Loucy (cell line): ENCODE measurements around the gene GASK1A.

Experiments
- CTCF ChIP-seq: fragments of 200-600 bp; sonication (generic); conservative IDR thresholded peaks from 2 replicates; pipeline ENCODE4 v1.5.1; 2014; ENCODE audit warnings: mild to moderate bottlenecking, antibody characterized with exemption, low read length
- EZH2phosphoT487 ChIP-seq: fragments of 200-600 bp; IDR thresholded peaks from 2 replicates; pipeline ENCODE4 v1.6.1; 2018; ENCODE audit warnings: antibody characterized with exemption, mild to moderate bottlenecking, moderate library complexity, borderline replicate concordance

GRCh38 chr3:43082457-43082856 lies 103.3 kb downstream of the GASK1A start:
- TF ChIP-seq CTCF: no peak
- no peak for TF ChIP-seq EZH2phosphoT487
